ENCODE data around the gene SLC35F3.

SLC35F3 gene

DNA sequence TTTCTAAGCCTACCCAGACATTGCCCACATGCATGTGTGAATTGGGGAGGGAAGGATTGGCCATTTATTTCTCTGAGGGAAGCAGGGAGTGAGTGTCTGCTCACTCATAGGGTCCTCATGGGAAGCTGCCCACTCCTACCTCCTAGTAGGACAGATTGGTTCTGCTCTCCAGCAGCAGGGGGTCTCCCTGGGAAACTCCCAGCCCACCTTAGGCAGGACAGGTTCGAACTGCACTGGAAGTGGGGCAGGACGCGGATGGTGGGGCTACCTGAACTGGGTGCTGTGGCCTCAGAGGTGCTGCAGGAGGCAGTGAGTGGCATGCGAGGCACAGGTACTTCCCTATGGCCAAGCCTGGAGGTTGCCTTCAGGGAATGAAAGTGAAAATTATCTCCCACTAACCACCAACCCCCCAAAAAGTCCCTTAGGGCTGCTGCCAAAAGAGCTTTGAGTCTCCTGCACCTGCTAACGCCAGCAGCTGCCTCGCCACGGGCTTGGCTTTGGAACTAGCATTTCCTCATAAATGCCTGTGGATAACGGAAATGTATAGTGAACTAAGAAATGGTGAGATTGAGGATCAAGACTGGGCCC, 311.7 kb downstream of the SLC35F3 start:
- Mint-ChIP-seq H3K4me1 (ENCODE audit: low read depth) (peaks cover 42% of the 10 kb centered on the region), H3K36me3 (ENCODE audit: low read depth) (no peaks in the 10 kb centered on the region)

DNA sequence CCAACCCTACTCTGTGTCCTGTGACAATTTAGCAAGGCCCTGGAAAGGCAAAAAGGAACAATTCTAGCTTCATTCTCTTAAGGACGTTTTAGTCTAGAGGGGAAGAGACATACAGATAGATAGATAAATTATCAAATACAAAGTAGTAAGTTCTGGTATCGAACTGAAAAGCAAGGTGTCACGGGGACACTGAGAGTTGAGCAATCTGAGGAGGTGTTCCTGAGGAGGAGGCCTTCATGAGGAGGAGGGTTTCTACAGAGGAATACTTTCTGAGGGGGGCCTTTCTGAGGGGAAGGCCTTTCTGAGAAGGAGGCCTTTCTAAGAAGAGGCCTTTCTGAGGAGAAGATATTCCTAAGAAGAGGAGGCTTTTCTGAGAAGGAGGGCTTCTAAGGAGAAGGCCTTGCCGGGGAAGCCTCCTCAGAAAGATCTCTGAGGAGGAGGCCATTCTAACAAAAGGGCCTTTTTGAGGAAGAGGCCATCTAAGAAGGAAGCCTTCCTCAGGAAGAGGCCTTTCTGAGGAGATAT, 312.9 kb downstream of the SLC35F3 start:
- no peaks in the 10 kb centered on the region for H3K9me3 Mint-ChIP-seq
- H3K27me3 Mint-ChIP-seq = peaks cover 19% of the 10 kb centered on the region
- peak overlapping the region; percentile 27 for H3K4me3 Mint-ChIP-seq
- peaks cover 42% of the 10 kb centered on the region for H3K4me1 Mint-ChIP-seq (ENCODE audit: low read depth)
- peak overlapping the region; percentile 74 for H3K27ac Mint-ChIP-seq
- H3K36me3 Mint-ChIP-seq (ENCODE audit: low read depth) = no peaks in the 10 kb centered on the region

More for the DNA sequence above, 311.7 kb downstream of the SLC35F3 start:
- peaks cover 19% of the 10 kb centered on the region for H3K27me3 Mint-ChIP-seq
- no peaks in the 10 kb centered on the region for H3K9me3 Mint-ChIP-seq
- H3K27ac Mint-ChIP-seq = peak overlapping the region; percentile 6
- H3K4me3 Mint-ChIP-seq = peak overlapping the region; percentile 66

DNA sequence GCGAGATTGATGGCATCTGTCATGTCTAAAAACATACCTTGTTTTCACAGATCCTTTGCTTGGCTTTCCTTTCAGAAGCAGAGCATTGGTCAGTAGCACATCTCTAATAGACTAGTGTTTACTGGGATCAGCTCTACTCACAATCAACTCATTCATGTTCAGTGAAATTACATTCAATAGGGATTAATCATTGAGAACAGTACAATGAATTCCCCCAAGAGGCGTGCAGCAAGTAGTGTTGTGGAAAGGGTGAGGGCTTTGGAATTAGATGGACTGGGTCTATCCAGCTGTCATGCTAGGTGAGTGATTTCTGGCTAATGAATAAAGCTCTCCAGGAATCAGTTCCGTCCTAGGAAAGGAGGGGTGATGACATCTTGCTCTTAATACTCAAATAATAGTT, 313.6 kb downstream of the SLC35F3 start:
- Mint-ChIP-seq H3K4me1 (ENCODE audit: low read depth) (peaks cover 38% of the 10 kb centered on the region), H3K27ac (peak overlapping the region; percentile 74), H3K4me3 (peak overlapping the region; percentile 26), H3K27me3 (peaks cover 19% of the 10 kb centered on the region), H3K36me3 (ENCODE audit: low read depth) (no peaks in the 10 kb centered on the region), H3K9me3 (no peaks in the 10 kb centered on the region)

DNA sequence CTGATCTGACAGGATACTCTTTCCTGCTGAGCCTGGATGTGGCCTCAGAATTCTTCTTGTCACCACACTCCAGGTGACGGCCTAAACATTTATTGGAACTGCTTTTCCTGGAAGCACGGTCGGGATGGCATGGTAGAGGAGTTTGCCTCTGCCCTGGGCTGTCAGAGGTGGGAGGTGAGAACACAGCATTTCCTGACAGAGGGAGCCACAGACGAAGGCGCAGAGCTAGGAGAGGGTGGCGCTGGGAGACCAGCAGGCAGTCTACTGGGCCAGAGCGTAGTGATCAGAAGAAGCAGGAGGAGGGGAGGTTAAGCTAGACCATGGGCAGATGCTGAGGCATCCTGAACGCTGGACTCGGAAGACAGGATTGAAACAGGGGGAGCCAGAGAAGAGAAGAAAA, 315.2 kb downstream of the SLC35F3 start:
- Mint-ChIP-seq H3K27me3 (peaks cover 15% of the 10 kb centered on the region), H3K4me3 (no peak overlapping the region), H3K9me3 (no peaks in the 10 kb centered on the region), H3K36me3 (ENCODE audit: low read depth) (no peaks in the 10 kb centered on the region), H3K4me1 (ENCODE audit: low read depth) (peaks cover 30% of the 10 kb centered on the region), H3K27ac (no peak overlapping the region)

DNA sequence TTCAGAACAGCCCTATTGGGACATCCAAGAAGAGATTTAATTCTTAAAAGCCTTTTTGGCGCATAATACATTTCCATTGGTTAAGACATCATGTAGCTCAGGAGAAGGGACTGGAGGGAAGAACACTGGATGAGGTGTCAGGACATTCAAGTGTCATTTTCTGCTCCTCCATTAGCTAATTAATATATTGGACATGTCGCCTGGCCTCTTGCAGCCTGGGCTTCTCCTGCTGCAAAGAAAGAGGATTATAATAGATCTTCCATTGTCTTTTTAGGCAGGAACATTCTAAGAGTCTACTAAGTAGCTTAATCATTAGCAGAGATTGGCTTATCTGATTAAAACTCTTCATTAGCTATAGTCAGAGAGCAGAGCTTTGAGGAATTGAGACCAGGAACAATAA, 317.1 kb downstream of the SLC35F3 start:
- H3K27ac Mint-ChIP-seq = no peak overlapping the region
- peaks cover 17% of the 10 kb centered on the region for H3K4me1 Mint-ChIP-seq (ENCODE audit: low read depth)
- H3K36me3 Mint-ChIP-seq (ENCODE audit: low read depth) = no peaks in the 10 kb centered on the region
- H3K4me3 Mint-ChIP-seq = no peak overlapping the region
- H3K27me3 Mint-ChIP-seq = peaks cover 6% of the 10 kb centered on the region
- H3K9me3 Mint-ChIP-seq = no peaks in the 10 kb centered on the region

DNA sequence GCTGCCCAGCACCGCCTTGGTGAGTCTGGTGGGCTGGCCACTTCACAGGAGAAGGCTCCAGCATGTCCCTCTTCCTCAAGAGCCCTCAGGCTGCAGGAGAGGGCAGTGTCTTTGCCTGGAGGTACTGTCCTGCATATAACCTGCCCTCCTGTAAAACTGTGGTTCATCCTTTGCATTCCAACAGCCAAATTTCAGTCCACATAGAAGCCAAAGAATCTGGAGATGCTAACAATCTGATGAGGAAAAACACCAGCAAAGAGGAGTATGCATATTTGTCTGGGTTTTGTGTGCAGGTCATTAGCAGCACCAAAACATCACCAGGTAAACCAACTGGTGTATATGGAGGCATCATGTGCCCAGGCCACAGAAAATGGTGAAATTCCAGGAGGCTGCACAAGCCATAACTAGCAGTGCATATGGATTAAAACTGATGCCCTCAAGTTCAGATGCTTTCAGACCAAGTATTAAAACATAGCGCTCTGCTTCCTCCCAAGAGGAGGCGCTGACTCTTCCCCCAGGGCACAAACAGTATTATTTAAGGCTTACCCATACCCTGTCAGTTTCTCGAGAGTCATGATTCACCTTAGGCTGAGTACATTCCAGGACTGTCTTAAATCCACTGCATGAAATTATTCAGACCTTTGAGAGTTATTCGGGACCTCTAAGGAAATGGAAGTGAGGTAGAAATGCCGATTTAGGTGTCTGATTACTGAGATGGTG, 318.2 kb downstream of the SLC35F3 start:
- Mint-ChIP-seq H3K36me3 (ENCODE audit: low read depth) (no peaks in the 10 kb centered on the region), H3K4me1 (ENCODE audit: low read depth) (peaks cover 7% of the 10 kb centered on the region), H3K27ac (no peak overlapping the region), H3K27me3 (no peaks in the 10 kb centered on the region), H3K4me3 (no peak overlapping the region), H3K9me3 (no peaks in the 10 kb centered on the region)

DNA sequence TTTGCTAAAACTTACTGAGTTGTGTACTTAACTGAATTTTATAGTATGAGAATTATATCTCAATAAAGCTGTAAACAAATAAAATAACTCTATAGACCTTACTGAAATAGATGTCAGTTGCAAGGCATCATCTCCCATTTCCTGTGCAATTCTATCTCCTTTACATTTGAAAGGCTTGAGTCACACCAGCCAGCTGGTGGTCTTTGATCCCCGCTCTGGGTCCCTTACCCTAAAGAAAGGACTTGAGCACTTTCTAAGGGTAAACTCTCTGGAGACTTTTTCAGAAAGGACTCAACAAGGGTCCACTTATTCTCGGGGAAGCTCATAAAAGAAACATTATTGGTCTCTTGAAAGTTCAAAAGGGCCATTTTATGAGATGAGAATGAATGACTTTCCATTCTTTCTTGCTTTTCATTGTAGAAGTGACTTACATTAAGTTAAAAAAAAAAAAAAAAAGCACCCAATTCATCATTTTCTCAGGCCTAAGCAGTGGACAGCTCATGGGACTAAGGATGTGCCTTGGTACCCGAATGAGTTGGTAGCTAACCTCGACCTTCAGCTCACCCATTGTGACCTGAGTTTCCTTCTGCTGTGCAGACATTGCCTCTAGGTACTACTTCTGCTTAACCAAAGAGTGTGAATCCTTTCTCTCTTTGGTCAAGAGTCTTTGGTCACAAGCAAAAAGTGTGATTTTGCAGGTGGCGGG, 321.8 kb downstream of the SLC35F3 start:
- H3K36me3 Mint-ChIP-seq (ENCODE audit: low read depth) = no peaks in the 10 kb centered on the region
- H3K4me3 Mint-ChIP-seq = no peak overlapping the region
- no peaks in the 10 kb centered on the region for H3K9me3 Mint-ChIP-seq
- H3K4me1 Mint-ChIP-seq (ENCODE audit: low read depth) = peaks cover 17% of the 10 kb centered on the region
- H3K27me3 Mint-ChIP-seq = peaks cover 14% of the 10 kb centered on the region
- H3K27ac Mint-ChIP-seq = no peak overlapping the region

DNA sequence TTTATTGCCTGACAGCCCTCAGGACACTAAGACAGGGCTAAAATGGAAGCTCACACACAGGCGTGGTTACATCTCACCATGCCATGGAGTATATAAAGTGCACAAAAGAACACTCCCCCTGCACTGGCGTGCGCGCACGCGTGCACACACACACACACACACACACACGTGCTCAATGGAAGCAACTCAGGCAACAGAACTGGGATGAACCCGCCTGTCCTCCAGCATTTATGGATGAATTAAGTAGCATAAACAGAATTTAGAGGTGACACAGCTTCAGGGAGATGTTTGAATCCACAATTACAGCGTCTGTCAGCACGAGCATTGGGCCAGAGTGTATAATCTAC, 322.3 kb downstream of the SLC35F3 start:
- Mint-ChIP-seq H3K27ac (no peak overlapping the region), H3K9me3 (no peaks in the 10 kb centered on the region), H3K4me1 (ENCODE audit: low read depth) (peaks cover 22% of the 10 kb centered on the region), H3K27me3 (peaks cover 14% of the 10 kb centered on the region), H3K36me3 (ENCODE audit: low read depth) (no peaks in the 10 kb centered on the region), H3K4me3 (no peak overlapping the region)

DNA sequence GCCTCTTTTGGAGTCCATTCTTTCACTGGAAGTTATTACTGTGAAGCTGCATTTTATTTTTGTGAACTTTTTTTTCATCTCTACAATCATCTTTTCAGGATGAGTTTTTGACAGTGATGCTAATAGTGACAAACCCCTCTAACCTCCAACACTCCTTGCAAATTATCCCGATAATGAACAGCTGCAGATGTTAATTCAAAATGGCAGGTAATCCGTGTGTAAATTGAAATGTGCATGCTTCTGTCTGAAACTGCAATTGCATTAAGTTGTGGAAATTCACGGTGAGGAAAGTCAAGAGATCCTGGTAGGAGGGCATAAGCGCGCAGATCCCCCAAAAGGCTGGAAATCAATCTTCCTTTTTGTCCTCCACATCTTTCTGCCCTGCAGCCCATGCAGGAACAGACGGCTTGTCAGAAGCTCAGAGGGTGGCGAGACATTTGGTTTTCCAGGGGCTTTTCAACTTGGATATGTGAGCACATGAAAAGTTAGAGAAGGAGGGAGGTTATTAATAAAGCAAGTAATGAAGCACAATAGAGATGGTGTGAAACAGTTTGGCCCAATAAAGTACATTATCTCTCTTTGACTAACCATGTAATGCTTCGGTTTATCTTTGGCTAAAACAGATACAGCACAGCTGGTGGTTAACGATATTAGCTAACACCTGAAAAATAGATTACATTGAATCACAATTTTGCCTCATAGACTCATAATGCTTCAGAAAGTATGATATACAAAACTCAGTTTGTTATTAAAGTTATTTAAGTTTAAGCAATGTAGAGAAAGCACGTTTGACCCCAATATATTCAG, 325.3 kb downstream of the SLC35F3 start:
- peaks cover 26% of the 10 kb centered on the region for H3K4me1 Mint-ChIP-seq (ENCODE audit: low read depth)
- peaks cover 19% of the 10 kb centered on the region for H3K27me3 Mint-ChIP-seq
- no peak overlapping the region for H3K27ac Mint-ChIP-seq
- H3K36me3 Mint-ChIP-seq (ENCODE audit: low read depth) = no peaks in the 10 kb centered on the region
- H3K4me3 Mint-ChIP-seq = no peak overlapping the region
- no peaks in the 10 kb centered on the region for H3K9me3 Mint-ChIP-seq

DNA sequence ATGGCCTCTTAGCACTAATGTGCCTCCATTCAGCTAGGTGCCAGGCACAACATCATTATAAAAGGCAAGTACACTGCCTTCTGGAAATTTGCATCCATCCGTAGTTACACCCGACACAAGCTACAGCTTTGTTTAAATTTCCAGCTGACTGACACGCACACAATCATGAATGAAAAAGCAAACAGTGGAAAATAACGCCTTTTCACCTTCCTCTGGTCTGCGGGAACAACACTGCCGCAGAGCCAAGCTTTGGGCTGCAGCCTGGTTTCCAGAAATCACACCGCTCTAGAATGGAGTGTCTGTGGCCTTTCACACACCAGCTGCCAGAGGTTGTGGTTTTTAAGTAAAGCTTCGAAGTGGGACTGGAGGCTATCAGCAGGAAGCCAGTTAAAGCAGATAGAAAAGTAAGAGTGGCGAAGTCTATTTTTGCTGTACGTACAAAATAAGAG, 326.0 kb downstream of the SLC35F3 start:
- peak overlapping the region; percentile 58 for H3K4me3 Mint-ChIP-seq
- no peaks in the 10 kb centered on the region for H3K9me3 Mint-ChIP-seq
- H3K27ac Mint-ChIP-seq = peak overlapping the region; percentile 57
- H3K4me1 Mint-ChIP-seq (ENCODE audit: low read depth) = peaks cover 26% of the 10 kb centered on the region
- H3K36me3 Mint-ChIP-seq (ENCODE audit: low read depth) = no peaks in the 10 kb centered on the region
- peaks cover 19% of the 10 kb centered on the region for H3K27me3 Mint-ChIP-seq

DNA sequence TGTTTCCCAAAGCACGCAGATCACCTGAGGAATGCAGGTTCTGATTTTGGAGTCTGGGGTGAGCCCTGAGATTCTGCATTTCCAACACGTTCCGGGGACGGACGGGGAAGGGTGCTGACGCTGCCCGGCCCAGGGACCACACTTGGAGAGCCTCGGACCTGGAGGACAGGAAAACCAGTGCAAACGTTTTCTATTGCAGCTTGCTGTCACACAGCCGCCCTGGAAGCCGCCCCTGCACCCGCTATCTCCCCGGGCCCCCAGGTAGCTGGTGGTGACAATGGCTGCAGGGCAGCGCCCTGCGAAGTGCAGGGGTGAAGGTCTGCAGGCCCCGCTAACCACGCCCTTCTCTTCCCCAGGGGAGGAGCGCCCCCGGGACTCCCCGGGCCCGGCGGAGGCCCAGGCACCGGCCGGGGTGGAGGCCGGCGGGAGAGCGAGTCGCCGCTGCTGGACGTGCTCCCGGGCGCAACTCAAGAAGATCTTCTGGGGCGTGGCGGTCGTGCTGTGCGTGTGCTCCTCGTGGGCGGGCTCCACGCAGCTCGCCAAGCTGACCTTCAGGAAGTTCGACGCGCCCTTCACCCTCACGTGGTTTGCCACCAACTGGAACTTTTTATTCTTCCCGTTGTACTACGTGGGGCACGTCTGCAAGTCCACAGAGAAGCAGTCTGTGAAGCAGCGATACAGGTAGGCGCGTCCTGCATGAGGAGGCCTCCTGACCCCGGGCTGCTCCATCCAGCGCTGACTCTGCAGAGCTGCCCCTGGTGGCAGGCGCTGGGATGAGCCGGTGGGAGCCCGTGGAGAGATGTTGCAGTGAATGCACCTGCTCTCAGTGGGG, 326.8 kb downstream of the SLC35F3 start:
- H3K27me3 Mint-ChIP-seq = peaks cover 19% of the 10 kb centered on the region
- no peaks in the 10 kb centered on the region for H3K36me3 Mint-ChIP-seq (ENCODE audit: low read depth)
- no peaks in the 10 kb centered on the region for H3K9me3 Mint-ChIP-seq
- peak overlapping the region; percentile 27 for H3K4me3 Mint-ChIP-seq
- H3K27ac Mint-ChIP-seq = no peak overlapping the region
- peaks cover 26% of the 10 kb centered on the region for H3K4me1 Mint-ChIP-seq (ENCODE audit: low read depth)

DNA sequence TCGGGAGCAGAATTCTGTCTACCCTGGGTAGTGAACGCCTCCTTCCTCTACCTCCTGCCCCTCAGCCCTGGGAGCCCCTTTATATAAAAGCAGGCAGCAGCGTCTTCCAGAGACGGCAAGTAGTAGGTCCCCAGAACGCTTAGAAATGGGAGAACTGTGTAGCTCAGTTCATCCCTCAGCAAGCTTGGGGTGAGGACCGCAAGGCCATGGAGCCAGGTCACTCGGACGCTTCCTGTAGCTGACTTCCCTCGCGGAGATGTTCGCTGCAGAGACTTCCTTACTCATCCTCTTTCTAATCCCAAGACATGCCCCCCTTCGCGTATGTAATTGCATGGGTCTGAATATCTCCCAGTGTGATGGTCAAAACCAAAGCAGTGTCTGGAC, 327.4 kb downstream of the SLC35F3 start:
- Mint-ChIP-seq H3K4me3 (peak overlapping the region; percentile 27), H3K27me3 (peaks cover 19% of the 10 kb centered on the region)

DNA sequence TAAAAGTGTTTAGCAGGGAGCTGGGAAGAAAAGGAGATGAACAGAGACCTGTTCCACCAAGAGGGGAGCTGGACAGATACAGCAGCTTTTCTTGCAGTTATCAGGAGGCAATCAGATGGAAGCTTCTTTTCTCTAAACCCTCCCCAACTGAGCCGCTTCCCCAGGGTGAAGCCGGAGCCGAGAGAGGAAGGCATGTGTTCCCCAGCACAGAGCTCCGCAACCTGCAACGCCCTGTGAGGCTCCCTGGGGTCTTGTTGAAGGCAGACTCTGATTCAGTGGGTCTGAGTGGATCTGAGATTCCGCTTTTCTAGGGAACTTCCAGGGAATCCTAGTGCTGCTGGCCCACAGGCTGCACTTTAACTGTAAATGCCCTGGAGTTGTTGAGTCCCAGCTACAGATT, 329.7 kb downstream of the SLC35F3 start:
- Mint-ChIP-seq H3K36me3 (ENCODE audit: low read depth) (no peaks in the 10 kb centered on the region), H3K27me3 (peaks cover 19% of the 10 kb centered on the region), H3K4me3 (no peak overlapping the region), H3K9me3 (no peaks in the 10 kb centered on the region), H3K27ac (no peak overlapping the region), H3K4me1 (ENCODE audit: low read depth) (peaks cover 30% of the 10 kb centered on the region)

More for the DNA sequence above, 327.4 kb downstream of the SLC35F3 start:
- Mint-ChIP-seq H3K27ac (no peak overlapping the region), H3K36me3 (ENCODE audit: low read depth) (no peaks in the 10 kb centered on the region), H3K4me1 (ENCODE audit: low read depth) (peaks cover 26% of the 10 kb centered on the region), H3K9me3 (no peaks in the 10 kb centered on the region)

DNA sequence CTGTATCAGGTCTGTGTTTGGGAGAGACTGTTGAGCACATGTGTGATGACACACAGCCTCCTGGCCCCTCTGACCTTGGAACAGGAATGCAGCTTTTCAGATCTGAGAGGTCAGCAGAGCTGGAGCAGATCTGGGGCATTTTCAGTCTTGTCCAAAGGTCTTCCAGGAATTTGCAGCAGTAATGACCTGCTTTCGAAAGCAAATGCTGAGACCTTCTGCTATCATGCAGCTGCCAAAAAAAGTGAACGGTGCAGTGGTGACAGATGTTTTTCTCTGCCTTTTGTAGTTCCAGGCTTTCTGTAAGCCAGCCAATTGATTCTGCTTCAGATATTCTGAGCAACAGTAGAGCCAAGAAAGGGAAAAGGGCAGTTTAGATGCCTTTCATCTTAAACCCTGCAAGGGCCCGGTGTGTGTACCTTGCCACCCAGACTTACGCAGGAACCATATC, 331.0 kb downstream of the SLC35F3 start:
- H3K27ac Mint-ChIP-seq = no peak overlapping the region
- H3K27me3 Mint-ChIP-seq = peaks cover 9% of the 10 kb centered on the region

More for the DNA sequence above, 331.0 kb downstream of the SLC35F3 start:
- Mint-ChIP-seq H3K4me3 (no peak overlapping the region), H3K4me1 (ENCODE audit: low read depth) (peaks cover 19% of the 10 kb centered on the region), H3K36me3 (ENCODE audit: low read depth) (no peaks in the 10 kb centered on the region), H3K9me3 (no peaks in the 10 kb centered on the region)
